K562 (cell line): ENCODE data around the gene SYNE2. TPM values are rescaled to one million over a fixed set of nuclear protein-coding genes. Genes with fewer than 3 reads are reported as not detected.

Experiments
- ATAC-seq: fragments of 200-7000 bp; cut with Tn5 transposase; 3 replicates; pipeline ENCODE4 v1.9.1; 2020; ENCODE audit warnings: moderate library complexity
- BruUV-seq: library from RNA; stranded (reverse); fragments of 400-500 nt; replicated peaks from 2 replicates; lab custom pipeline; 2021; lab: Mats Ljungman, UMichigan
- CTCF ChIA-PET: fragments of 300-600 bp; formaldehyde crosslinking; extraction: SDS; loops from one replicate; lab custom pipeline; 2021; ENCODE audit warnings: low intra/inter-chr PET ratio; lab: Yijun Ruan, JAX
- POLR2A ChIA-PET: fragments of 300-600, 350-650 bp; sonication (Branson Sonifier 250); formaldehyde crosslinking; extraction: SDS; loops from one replicate; lab custom pipeline; 2021; ENCODE audit warnings: antibody characterized with exemption, inconsistent platforms; lab: Yijun Ruan, JAX
- DNase-seq, 4 experiments: peaks; one replicate each; pipeline versions ENCODE4 v3.0.0 to v3.0.0-alpha.2; 2011 to 2018; ENCODE audit warnings: low spot score in 3 of 4, mixed read lengths in 3 of 4; ENCODE audit errors: extremely low read depth in 1 of 4
- FAIRE-seq: peaks from 2 replicates; lab custom pipeline; 2011; peaks lifted over from hg19 to GRCh38; lab: Jason Lieb, UNC
- H2AFZ ChIP-seq: 2 replicates; pipeline ENCODE4 v1.6.0; 2011; ENCODE audit warnings: low read depth, low read length, control low read depth, inconsistent platforms
- H3K27ac ChIP-seq: fragments of 200-600 bp; 3 replicates; pipeline ENCODE4 v1.8.0; 2011; ENCODE audit warnings: low read depth, mild to moderate bottlenecking, control low read depth, inconsistent platforms, low read length, moderate library complexity, mixed read lengths; ENCODE audit errors: extremely low read depth
- H3K27me3 ChIP-seq, 2 experiments: fragments of 300-600 bp in 1 of 2; 2 replicates in 1 of 2; 3 replicates in 1 of 2; pipeline versions ENCODE4 v1.6.0 to v1.8.0; 2011; ENCODE audit warnings: inconsistent platforms in 2 of 2, low read length in 2 of 2, mild to moderate bottlenecking in 1 of 2, mixed read lengths in 1 of 2, moderate library complexity in 1 of 2; ENCODE audit not compliant: control insufficient read depth in 2 of 2, insufficient read depth in 2 of 2
- H3K36me3 ChIP-seq: fragments of 300-600 bp; 3 replicates; pipeline ENCODE4 v1.8.0; 2011; ENCODE audit warnings: mild to moderate bottlenecking, low read length, inconsistent platforms; ENCODE audit not compliant: control insufficient read depth, insufficient read depth
- H3K4me1 ChIP-seq, 2 experiments: fragments of 200-600 bp in 1 of 2; replicated peaks in 1 of 2; 2 replicates in 1 of 2; 3 replicates in 1 of 2; pipeline versions ENCODE4 v1.5.1 to v1.8.0; 2011; ENCODE audit warnings: inconsistent platforms in 2 of 2, low read length in 2 of 2, mild to moderate bottlenecking in 1 of 2, mixed read lengths in 1 of 2, moderate library complexity in 1 of 2; ENCODE audit not compliant: control insufficient read depth in 2 of 2, insufficient read depth in 2 of 2
- H3K4me2 ChIP-seq: 2 replicates; pipeline ENCODE4 v1.6.1; 2011; ENCODE audit warnings: low read length, control low read depth, inconsistent platforms, mixed read lengths; ENCODE audit not compliant: insufficient read depth
- H3K4me3 ChIP-seq: fragments of 200-600 bp; sonication (generic), shearing (Covaris generic); 2 replicates; pipeline ENCODE4 v1.5.1; 2016; ENCODE audit warnings: control low read depth, inconsistent platforms
- H3K79me2 ChIP-seq: fragments of 200-600 bp; 3 replicates; pipeline ENCODE4 v1.8.0; 2011; ENCODE audit warnings: low read length, inconsistent platforms; ENCODE audit not compliant: control insufficient read depth, insufficient read depth
- H3K9ac ChIP-seq, 2 experiments: 2 replicates each; pipeline versions ENCODE4 v1.6.0 to v1.6.1; 2011; ENCODE audit warnings: low read depth in 2 of 2, low read length in 2 of 2, control low read depth in 1 of 2, inconsistent platforms in 1 of 2, mild to moderate bottlenecking in 1 of 2, mixed read lengths in 1 of 2; ENCODE audit not compliant: insufficient read depth in 1 of 2
- H3K9me1 ChIP-seq: one replicate; pipeline ENCODE4 v1.6.0; 2011; ENCODE audit warnings: inconsistent platforms, mild to moderate bottlenecking, low read length, moderate library complexity; ENCODE audit not compliant: control insufficient read depth, insufficient read depth
- H3K9me3 ChIP-seq: replicated peaks from 2 replicates; pipeline ENCODE4 v1.5.1; 2011; ENCODE audit warnings: low read depth, low read length, inconsistent platforms; ENCODE audit not compliant: control insufficient read depth, insufficient read depth
- H4K20me1 ChIP-seq: replicated peaks from 2 replicates; pipeline ENCODE4 v1.6.1; 2011; ENCODE audit warnings: low read length, inconsistent platforms, mixed read lengths; ENCODE audit not compliant: control insufficient read depth, insufficient read depth
- BCLAF1 ChIP-seq, 2 experiments: fragments of 450-650 bp in 1 of 2; IDR thresholded peaks; 2 replicates each; pipeline ENCODE4 v1.6.1; 2011 to 2017; ENCODE audit warnings: low read depth in 2 of 2, antibody characterized with exemption in 1 of 2, borderline replicate concordance in 1 of 2, low read length in 1 of 2, mild to moderate bottlenecking in 1 of 2, mixed read lengths in 1 of 2; ENCODE audit not compliant: control insufficient read depth in 1 of 2
- CBFA2T2 ChIP-seq: fragments of 450-650 bp; conservative IDR thresholded peaks from 2 replicates; pipeline ENCODE4 v1.6.1; 2017; ENCODE audit warnings: mild to moderate bottlenecking
- CEBPG ChIP-seq, 3 experiments: fragments of 200-800 bp in 1 of 3; sonication (Bioruptor generic) in 1 of 3; sonication (generic) in 1 of 3; formaldehyde crosslinking in 1 of 3; IDR thresholded peaks in 2 of 3; conservative IDR thresholded peaks in 1 of 3; 2 replicates each; pipeline versions ENCODE4 v1.6.1 to v1.8.0; 2016 to 2022; ENCODE audit warnings: missing compliant biosample characterization in 2 of 3, missing genetic modification characterization in 2 of 3, mild to moderate bottlenecking in 1 of 3, missing genetic modification reagents in 1 of 3
- FOXM1 ChIP-seq, 2 experiments: fragments of 450-650 bp in 1 of 2; sonication (generic) in 1 of 2; formaldehyde crosslinking in 1 of 2; IDR thresholded peaks; 2 replicates each; pipeline versions ENCODE4 v1.6.1 to v1.9.0; 2017 to 2022; ENCODE audit warnings: low read depth in 2 of 2, mild to moderate bottlenecking in 2 of 2, missing genetic modification reagents in 1 of 2, moderate library complexity in 1 of 2
- FOXO4 ChIP-seq: fragments of 450-650 bp; formaldehyde crosslinking; IDR thresholded peaks from 2 replicates; pipeline ENCODE4 v1.4.0; 2020; ENCODE audit warnings: mild to moderate bottlenecking, moderate library complexity
- KDM4B ChIP-seq, 2 experiments: fragments of 450-650 bp in 1 of 2; sonication (generic) in 1 of 2; IDR thresholded peaks; 2 replicates each; pipeline ENCODE4 v1.6.1; 2016 to 2017; ENCODE audit warnings: borderline replicate concordance in 2 of 2, antibody characterized with exemption in 1 of 2, low read depth in 1 of 2, mild to moderate bottlenecking in 1 of 2
- SLC30A9 ChIP-seq: fragments of 250-450 bp; sonication (Bioruptor Pico); IDR thresholded peaks from 2 replicates; pipeline ENCODE4 v1.8.0; 2022; ENCODE audit warnings: mild to moderate bottlenecking, moderate library complexity
- ZKSCAN1 ChIP-seq: fragments of 150-350 bp; IDR thresholded peaks from 2 replicates; pipeline ENCODE4 v1.6.1; 2016; ENCODE audit warnings: low read depth, low read length
- ZNF586 ChIP-seq: fragments of 450-650 bp; formaldehyde crosslinking; conservative IDR thresholded peaks from 2 replicates; pipeline ENCODE4 v1.4.0; 2020; ENCODE audit warnings: mild to moderate bottlenecking, moderate library complexity
- ZNF589 ChIP-seq: fragments of 200-800 bp; sonication (Bioruptor generic); IDR thresholded peaks from 2 replicates; pipeline ENCODE4 v1.6.1; 2016; ENCODE audit warnings: low read depth, missing genetic modification characterization, missing compliant biosample characterization
- WGBS: fragments of 100-300 bp; shearing (Covaris generic); methylation state at CpG from one replicate; pipeline ENCODE4 v1.1.6; 2016; ENCODE audit warnings: low coverage, mixed read lengths; ENCODE audit not compliant: insufficient coverage; ENCODE audit errors: missing lambda C conversion rate; 5-methylcytosine and 5-hydroxymethylcytosine counted together
- in situ Hi-C: fragments of 300-500 bp; cut with MboI; formaldehyde crosslinking; loops from 4 replicates; pipeline ENCODE4 v1.15.0; 2018; ENCODE audit warnings: inconsistent platforms, mixed read lengths
- intact Hi-C: fragments of 100-400 bp; cut with micrococcal nuclease; formaldehyde crosslinking; loops from 2 replicates; pipeline ENCODE4 v1.14.2; 2022
- polyA plus RNA-seq, 8 experiments: library from polyadenylated mRNA; depleted of rRNA in 4 of 8; stranded (reverse) in 5 of 8; unstranded in 3 of 8; fragments of >200 nt; fragmentation: Nextera tagmentation in 2 of 8; fragmentation: Illumina TruSeq in 1 of 8; extraction: Ambion mirVana in 2 of 8; extraction: Trizol in 1 of 8; gene quantifications; 2 replicates each; pipeline versions ENCODE4 v1.2.1 to v1.2.3, GENCODE V29; 2011 to 2014; ENCODE audit warnings: inconsistent platforms in 1 of 8, missing spikeins in 1 of 8
- total RNA-seq, 7 experiments: library from RNA; depleted of rRNA in 6 of 7; stranded (reverse); fragments of >200 nt in 6 of 7; fragmentation: Illumina TruSeq in 2 of 7; extraction: Trizol in 2 of 7; gene quantifications; 2 replicates each; pipeline versions ENCODE4 v1.2.1 to v1.2.3, GENCODE V29; 2011 to 2021; ENCODE audit warnings: low replicate concordance in 1 of 7

SYNE2 gene
- total and polyA plus RNA-seq, 9 of the 15 experiments (the other 6 are each of a cell fraction or from before 2014, with no cell fraction given), result 0.06 to 0.53 (median 0.11) TPM

- H3K9ac ChIP-seq, result no peak overlapping the region
- no peaks in the 10 kb centered on the region for H4K20me1 ChIP-seq
- no TSS peak for BruUV-seq
- H3K9me1 ChIP-seq, result no peaks in the 10 kb centered on the region
- FAIRE-seq (no peak), ATAC-seq (no peak), DNase-seq (no peak)
- H3K79me2 ChIP-seq, result no peaks in the 10 kb centered on the region
- no peaks in the 10 kb centered on the region for H3K27me3 ChIP-seq
- ChIA-PET POLR2A (interaction anchor here (0.7 kb wide), 1 partner anchor 37 kb away, joined by 3 read pairs; no protein-coding TSS in a partner anchor), CTCF (interaction anchor here (0.6 kb wide), 1 partner anchor 12 kb away, joined by 3 read pairs; no protein-coding TSS in a partner anchor)
- H2AFZ ChIP-seq, result no peak overlapping the region
- H3K36me3 ChIP-seq, result no peaks in the 10 kb centered on the region
- intact Hi-C loops, result no loop called here
- in situ Hi-C loops, result no loop called here
- no peak overlapping the region for H3K4me2 ChIP-seq
- no peaks in the 10 kb centered on the region for H3K9me3 ChIP-seq
- WGBS, result 0% methylated on average over 3 of the region's 5 CpGs
- no peaks in the 10 kb centered on the region for H3K4me1 ChIP-seq
- no peak overlapping the region for H3K27ac ChIP-seq
- TF ChIP-seq BCLAF1 (IDR thresholded peaks at IDR 0.05; ENCODE audit: borderline replicate concordance in 1 of 2, control insufficient read depth in 1 of 2, low read depth in 2 of 2, low read length in 1 of 2) (no peak), CEBPG (CRISPR knock-in tag; IDR thresholded peaks at IDR 0.05) (no peak), CEBPG (tag; conservative IDR thresholded peaks at IDR 0.05 in 1 of 2, IDR thresholded peaks at IDR 0.05 in 1 of 2) (no peak), FOXM1 (IDR thresholded peaks at IDR 0.05; ENCODE audit: low read depth) (no peak), FOXM1 (CRISPR knock-in tag; IDR thresholded peaks at IDR 0.05; ENCODE audit: low read depth) (no peak), FOXO4 (CRISPR knock-in tag) (no peak), ZNF586 (CRISPR knock-in tag) (no peak), CBFA2T2 (no peak), ZNF589 (no peak), ZKSCAN1 (no peak), KDM4B (IDR thresholded peaks at IDR 0.05; ENCODE audit: borderline replicate concordance in 2 of 2, low read depth in 1 of 2) (no peak), SLC30A9 (CRISPR knock-in tag) (no peak)
- H3K4me3 ChIP-seq, result no peak overlapping the region
Measured at GRCh38 chr14:63893701-63894458, 41.1 kb downstream of the SYNE2 start.
